Lower leg skin (tissue), 3 donors: ENCODE data around the gene DLG5.

Experiments used
- CTCF ChIP-seq, 3 donors: fragments of 450-650 bp; IDR thresholded peaks; one replicate each; pipeline ENCODE4 v1.5.1; 2016; ENCODE audit warnings: antibody characterized with exemption in 3 of 3, mild to moderate bottlenecking in 3 of 3, moderate library complexity in 2 of 3
- POLR2A ChIP-seq, 2 donors: fragments of 450-650 bp; IDR thresholded peaks; one replicate each; pipeline ENCODE4 v1.6.1; 2016 to 2017; ENCODE audit warnings: antibody characterized with exemption in 2 of 2, mild to moderate bottlenecking in 1 of 2, moderate library complexity in 1 of 2

GRCh38 chr10:77881636-77882035 lies 44.9 kb downstream of the DLG5 start:
- TF ChIP-seq CTCF (IDR thresholded peaks at IDR 0.05) (no peak), POLR2A (IDR thresholded peaks at IDR 0.05) (no peak)
